CD1c-positive myeloid dendritic cell (primary cell): ENCODE measurements around the gene INSYN1.
"Not testable (repeated sequence)": the region's sequence is repeated elsewhere in the genome, so short reads cannot be mapped to it uniquely, and the experiment has no call there.

Experiments
- DNase-seq: peaks from one replicate; pipeline ENCODE4 v3.0.0-alpha.2; 2016; ENCODE audit errors: extremely low spot score

The INSYN1 gene, protein sequence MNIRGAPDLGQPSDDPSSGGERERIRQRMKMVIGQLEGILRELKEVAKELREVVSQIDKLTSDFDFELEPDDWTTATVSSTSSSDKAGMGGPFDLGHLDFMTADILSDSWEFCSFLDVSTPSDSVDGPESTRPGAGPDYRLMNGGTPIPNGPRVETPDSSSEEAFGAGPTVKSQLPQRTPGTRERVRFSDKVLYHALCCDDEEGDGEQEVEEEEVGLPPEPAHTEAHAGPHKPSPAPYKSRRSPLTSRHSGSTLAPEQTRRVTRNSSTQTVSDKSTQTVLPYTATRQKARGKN

DNA sequence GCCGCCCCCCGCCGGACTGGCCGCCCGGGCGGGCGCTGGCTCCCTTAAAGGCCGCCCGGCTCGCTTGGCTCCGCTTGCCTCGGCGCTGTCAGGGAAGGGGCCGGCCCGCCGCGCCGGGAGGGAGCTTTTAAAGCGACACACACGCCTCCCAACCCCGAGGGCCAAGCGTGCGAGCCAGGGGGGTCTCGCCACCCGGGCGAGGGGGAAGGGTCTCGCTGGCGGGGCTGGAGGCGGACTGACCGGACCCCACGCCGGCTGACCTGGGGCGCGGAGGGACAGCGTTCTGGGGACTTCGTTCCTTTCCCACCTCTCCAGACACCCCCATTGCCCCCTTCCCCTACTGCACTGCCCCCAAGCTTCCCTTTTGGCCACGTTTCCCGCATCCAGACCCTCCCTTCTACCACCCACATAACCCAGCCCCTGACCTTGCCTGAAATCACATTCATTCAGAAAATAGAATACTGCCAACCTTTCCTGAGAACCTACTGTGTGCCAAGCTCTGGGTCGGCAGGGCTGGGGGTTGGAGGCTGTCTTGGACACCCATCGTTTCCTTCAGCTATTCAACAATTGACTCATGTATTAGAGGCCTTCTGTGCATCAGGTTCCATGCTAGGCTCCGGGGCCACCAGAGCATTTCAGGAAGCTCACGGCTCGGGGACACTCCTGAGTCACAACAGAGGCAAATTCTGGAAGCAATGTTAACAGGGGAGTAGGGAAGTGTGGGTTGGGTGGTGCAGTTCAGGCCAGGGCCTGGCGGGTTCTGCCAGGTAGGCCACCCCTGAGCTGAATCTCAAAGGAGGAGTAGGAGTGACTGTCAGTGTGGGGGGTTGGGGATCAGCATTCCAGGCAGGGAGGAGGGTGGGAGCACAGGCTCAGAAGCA, at the start of gene INSYN1:
Gene INSYN1 (minus strand): TSS at position 102 of the 881 bp plus-strand sequence. CDS start 2,221 bp downstream, outside the sequence.
- DNase-seq = peak; percentile 7

DNA sequence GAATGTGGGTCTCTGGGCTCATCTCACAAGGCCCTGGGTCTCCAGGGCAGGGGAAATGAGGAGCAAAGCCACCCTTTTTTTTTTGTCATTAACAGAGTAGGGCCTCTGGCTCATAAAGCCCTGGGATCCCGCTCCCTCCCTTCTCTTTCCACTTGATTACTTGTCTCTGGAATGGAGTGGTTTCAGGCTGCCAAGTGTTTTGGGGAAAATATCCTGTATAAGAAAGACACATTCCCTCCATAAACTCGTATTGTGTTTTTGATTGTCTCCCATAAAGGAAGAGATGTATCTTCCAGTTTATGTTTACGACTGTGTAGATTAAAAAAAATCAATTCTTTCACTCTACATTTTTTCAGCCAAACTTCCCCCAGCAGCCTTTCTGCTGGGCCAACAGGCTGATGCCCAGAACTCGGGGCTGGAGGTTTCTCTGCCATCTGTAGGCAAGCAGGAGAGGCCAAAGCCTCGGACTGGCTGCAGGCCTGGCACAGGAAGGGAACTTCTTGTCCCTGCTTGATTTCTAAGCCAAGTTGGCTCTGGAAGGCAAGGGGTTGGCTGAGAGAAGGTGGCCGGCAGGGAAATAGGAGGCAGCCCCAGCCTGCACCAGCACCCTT, 49.4 kb upstream of the INSYN1 start:
- DNase-seq = no peak

DNA sequence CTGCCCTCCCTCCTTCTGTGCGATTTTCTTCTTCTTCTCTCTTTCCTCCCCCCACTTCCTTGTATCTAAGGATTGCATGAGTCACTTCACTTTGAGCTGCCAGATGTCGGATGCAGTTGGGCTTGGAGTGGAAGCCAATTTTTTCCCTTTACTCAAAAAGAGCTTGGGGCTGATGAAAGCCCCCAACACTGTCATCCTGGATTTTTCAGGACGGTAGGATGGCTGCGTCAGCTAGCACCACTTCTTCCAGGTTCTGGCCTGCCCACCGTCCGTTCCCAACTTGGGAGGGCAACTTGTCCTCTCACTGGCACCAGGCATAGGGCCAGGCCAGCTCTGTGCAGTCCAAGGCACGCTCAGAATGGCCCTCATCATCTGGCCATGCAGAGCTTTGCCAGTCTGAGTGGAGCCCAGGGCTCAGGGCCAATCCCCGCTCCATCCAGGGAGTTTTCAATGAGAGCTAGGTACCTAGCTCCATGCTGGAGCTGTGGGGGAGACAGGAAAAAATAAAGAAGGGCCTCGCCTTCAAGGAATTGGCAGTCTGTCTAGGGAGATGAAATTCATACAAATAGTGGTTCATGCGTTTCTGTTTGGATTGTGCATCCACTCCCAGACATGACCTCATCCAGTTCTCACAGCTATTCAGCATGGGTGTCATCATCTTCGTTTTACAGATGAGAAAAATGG, 47.7 kb upstream of the INSYN1 start:
- DNase-seq = no peak

DNA sequence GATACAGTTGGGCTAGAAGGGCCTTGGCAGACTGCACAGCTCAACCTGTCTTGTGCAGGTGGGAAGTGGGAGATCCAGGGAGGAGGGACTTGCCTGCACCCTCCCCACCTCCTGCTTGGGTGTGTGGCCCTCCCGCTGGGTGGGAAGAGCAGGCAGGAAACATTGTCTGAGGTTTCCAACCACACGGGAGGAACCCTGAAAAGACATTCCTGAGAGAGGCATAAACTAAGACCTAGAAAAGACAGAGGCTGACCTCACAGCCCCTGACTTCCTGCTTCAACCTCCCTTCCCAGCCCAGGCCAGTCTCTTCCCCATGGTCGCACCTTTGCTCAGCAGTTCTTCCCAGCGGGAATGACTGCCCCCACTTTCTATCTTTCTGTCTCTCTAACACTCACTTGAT, 46.3 kb upstream of the INSYN1 start:
- no peak for DNase-seq

DNA sequence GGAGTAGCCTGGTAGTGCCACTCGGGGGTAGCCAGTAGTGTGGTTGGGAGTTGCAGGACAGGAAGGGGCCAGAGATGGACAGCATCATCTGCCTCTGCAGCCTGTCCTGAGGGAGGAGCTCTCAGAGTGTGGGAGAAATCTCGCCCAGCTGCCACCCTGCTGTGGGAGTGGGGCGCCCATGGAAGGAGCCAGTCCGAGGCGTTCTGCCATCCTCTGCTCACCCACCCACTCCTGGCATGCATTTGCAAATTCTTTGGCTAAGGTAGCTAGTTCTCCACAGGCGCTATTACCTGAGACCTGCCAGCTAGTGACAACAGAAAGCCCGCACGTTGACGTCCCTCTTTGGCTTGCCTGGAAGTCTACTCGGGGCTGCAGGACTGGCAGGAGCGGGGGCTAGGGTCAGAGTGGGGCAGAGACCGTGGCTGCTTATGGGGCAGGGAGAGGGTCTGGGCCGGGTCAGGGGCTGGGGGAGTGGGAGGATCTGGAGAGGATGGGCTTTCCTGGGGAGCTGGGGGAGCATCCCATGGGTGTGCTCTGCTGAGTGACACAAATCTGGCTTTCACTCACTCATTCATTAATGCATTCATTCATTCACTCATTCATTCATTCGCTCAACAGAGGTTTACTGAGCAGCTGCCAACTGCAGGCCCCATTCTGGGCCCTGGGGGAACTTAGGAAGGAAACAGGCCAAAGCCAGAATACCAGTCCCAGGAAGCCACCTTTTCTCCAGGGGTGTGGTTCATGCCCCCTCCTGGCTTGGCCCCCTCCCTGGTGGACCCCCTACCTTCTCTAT, 44.4 kb upstream of the INSYN1 start:
- no peak for DNase-seq

DNA sequence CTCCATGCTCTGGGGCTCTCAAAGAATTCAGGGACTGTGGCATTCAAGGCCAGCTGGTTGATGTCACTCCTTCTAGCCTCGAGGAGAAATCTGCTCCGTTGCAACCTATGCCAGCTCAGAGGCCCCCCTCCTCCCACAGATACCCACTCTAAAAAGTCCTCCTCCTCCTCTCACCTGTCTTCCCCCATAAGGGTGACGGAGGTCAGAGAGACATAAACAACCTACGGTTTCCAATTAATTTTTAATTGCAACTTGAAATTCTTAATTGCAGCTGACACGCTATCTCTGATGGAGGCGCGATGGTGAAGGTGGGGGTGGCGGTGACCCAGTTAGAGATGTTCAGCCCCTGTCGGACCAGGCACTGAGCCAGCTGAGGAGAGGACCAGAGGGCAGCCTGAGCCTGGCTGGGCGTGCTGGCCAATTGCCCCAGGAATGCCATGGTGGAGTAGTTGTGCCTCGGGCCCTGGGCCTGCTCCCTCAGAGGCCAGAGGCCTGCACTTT, 43.2 kb upstream of the INSYN1 start:
- DNase-seq = no peak

DNA sequence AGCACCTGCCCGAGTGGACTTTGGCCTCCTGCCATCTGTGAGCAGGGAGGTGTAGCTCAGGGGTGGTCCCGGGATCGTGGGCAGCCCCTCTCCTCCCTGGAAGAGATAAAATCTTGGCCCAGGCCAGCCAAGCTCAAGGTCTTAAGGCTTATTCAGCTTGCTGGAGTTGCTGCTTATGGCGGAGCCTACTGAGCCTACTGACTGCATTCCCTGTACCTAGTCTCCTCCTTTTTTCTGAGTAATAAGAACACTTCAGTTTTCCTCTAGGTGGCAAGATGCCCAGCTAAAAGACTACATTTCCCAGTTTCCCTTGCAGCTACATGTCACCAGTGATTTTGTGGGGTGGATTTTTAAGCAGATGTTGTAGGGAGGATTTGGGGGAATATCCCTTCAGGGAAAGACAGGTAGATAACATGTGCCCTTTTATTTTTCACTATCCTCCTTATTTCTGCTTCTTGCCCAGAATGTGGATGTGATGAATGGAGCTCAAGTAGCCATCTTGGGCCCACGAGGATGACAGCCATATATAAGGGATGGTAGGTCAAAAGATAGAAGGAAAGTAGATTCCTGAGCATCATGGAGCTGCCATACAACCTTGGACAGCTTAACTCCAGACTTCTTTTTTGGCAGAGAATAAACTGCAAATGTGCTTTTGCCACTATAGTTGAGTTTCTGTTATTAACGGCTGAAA, 41.4 kb upstream of the INSYN1 start:
- no peak for DNase-seq

DNA sequence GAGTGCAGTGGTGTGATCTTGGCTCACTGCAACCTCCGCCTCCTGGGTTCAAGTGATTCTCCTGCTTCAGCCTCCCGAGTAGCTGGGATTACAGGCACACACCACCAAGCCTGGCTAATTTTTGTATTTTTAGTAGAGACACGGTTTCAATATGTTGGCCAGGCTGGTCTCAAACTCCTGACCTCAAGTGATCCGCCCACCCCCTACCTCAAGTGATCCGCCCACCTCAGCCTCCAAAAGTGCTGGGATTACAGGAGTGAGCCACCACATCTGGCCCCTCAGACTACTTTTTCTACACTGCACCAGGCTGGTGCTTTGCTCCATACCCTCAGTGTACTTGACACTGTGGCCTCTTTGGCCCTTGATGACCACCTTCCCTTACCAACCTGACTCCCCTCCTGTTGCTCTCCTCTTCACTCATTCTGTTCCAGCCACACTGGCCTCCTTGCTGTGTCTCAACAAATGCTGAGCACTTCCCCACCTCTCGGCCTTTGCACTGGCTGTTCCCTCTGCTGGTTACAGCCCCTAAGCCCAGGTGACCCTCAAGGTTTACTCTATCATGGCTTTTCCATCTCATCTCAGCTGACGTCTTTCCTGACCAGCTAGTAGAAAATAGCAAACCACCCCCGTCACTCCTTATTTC, 39.9 kb upstream of the INSYN1 start:
- not testable (repeated sequence) for DNase-seq

DNA sequence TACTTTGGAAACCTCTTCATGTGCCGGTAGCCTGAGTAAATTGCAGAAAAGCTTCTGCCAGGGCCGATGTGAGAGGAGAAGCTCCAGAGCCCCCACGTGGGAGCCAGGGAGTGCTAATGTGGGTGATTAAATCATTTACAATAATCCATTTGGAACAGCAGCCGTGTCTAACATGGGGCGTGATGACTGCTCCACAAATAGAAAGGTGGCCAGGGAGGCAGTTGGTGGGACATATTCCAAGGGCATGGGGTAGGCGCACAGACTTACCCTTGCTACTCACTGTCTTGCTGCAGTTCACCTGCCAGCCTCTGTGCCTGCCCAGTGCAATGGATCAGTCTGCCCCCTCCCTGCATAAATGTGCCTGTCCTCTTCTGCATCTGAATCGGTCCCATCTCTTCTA, 39.3 kb upstream of the INSYN1 start:
- no peak for DNase-seq

DNA sequence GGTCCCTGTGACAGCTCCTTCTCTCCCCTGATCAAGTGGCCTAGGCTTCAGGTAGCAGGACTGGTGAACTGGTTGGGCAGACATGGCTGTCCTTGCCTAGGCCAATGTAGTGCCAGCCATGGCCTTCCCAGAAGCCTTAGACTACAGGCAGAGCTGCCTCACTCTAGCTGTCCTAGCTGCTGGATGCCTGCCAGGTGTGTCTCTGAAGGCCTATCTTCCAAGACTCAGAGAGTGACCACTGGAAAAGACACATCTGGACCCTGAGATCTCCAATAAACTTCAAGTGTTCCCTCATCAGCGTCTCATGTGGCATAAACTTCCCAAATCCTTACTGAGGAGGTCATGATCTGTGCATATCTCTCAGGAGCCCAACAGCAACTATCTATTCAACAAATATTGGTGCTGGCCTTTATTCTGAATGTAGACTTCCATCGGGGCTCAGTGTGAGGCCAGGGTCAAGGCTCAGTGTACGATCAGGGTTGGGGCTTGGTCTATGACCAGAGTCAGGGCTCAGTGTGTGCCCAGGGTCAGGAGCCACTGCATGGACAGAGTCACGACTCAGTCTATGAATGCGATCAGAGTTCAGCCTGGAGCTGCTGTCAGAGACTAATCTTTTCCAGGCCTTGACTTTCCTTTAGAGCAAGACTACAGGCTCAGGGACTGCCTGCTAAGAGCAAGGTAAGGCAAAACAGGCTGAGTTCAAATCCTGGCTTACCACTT, 36.5 kb upstream of the INSYN1 start:
- no peak for DNase-seq

DNA sequence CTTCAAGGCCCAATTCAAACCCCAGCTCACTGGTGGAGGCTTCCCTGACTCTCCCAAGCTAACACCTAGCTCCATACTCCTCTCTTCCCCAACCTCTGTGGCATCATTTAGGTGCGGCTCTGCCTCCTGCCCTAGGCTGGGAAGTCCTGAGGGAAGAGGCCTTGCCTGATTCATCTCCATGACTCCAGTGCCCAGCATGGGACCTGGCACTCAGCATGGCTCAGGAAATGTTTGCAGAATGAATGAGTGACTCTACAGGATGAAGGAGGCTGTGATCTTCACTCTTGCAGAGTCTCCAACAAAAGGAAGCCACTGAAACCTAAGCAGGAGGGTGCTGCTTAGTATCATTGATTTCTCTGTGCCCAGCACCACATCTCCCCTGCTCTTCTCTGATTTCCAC, 34.5 kb upstream of the INSYN1 start:
- no peak for DNase-seq

DNA sequence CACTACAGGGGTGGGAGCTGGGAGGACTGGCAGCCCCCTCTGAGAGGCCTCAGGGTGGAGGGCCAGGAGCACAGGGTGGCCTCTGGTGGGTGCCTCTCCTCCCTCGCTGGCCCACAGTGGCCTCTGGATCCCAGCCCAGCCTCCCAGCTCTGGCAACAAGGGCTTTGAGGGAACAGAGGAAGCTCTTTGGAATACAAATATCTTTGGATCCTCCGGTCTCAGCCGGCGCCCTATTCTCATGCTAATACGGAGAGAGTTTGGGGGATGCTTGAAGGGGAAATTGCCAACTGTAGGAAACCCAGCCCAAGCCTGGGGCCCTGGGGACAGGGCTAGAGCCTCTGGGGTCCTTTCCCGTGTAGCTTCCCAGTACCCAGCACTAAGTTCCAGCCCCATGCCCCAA, 33.4 kb upstream of the INSYN1 start:
- DNase-seq = no peak

DNA sequence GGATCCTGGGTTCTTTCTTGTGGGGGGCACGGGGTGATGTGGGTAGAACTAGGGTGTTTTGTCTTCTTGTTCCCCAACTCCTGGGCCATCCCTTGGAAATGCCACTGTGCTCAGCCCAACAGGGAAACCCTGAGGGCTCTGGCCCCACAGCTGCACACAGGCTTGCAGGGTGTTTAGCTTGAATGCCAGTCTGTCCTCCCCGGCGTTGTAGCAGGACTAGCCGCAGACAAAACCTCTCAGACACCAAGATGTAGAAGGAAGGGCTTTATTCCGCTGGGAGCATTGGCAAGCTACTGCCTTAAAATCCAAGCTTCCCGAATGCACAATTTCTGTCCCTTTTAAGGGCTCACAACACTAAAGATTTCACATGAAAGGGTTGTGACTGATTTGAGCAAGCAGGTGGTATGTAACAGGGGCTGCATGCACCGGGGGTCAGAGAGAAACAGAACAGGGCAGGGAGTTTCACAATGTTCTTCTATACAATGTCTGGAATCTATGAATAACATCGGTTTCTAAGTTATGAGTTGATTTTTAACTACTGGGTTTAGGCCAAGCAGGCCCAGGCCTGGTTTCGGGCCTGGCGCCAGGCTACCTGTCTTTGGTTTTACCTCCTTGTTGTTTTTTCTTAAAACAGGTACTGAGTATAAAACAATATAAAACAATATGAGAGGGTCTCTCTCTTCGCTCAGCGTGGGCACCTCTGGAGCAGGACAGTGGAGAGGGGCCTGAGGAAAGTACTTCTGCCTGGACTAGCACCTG, 32.3 kb upstream of the INSYN1 start:
- DNase-seq = not testable (repeated sequence)

DNA sequence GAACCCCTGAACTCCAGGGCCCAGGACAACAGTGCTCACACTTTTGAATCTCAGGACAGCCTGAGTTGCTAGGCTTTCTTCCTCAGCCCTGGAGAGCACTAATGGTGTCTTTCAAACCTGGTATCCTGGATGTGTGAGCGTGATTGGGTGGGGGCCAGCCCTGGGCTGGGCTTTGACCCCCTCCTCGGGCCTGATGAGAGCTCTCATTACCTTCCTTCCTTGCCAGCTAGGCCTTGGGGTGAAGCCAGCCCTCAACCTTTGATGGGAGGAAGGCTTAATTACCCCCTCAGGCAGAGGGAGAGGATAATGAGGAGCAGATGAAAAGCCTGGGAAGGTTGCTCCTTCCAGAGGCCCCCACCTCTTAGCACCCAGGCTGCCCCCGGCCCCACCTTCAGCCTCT, 31.1 kb upstream of the INSYN1 start:
- DNase-seq = no peak

DNA sequence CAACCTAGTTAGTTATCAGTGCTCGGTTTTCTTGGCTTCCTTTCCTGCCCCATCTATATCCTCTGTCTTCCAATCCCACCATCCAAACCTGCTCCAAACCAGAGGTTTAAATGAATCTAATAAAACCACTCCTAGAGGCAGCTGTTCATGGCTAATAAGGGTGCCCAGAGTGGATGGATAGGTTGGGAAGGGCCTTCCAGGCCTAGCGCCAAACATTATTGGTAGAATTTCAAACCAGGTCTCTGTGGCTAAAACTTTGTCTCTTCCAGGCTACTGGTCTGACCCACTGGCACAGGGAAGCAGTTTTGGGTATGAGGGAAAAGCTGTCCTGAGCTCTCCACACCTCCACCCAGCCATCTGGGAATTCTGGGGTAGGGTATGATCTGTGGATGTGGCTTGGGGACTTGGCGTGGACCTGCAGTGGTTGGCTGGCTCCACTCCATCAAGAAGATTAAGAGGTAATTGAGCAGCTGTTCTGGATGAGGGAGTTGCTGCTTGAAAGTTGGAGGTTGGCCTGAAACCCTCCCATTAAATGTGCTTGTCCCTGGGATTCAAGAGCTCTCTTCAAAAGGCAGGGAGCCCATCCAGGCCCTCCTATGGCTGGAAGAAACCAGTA, 29.3 kb upstream of the INSYN1 start:
- no peak for DNase-seq

DNA sequence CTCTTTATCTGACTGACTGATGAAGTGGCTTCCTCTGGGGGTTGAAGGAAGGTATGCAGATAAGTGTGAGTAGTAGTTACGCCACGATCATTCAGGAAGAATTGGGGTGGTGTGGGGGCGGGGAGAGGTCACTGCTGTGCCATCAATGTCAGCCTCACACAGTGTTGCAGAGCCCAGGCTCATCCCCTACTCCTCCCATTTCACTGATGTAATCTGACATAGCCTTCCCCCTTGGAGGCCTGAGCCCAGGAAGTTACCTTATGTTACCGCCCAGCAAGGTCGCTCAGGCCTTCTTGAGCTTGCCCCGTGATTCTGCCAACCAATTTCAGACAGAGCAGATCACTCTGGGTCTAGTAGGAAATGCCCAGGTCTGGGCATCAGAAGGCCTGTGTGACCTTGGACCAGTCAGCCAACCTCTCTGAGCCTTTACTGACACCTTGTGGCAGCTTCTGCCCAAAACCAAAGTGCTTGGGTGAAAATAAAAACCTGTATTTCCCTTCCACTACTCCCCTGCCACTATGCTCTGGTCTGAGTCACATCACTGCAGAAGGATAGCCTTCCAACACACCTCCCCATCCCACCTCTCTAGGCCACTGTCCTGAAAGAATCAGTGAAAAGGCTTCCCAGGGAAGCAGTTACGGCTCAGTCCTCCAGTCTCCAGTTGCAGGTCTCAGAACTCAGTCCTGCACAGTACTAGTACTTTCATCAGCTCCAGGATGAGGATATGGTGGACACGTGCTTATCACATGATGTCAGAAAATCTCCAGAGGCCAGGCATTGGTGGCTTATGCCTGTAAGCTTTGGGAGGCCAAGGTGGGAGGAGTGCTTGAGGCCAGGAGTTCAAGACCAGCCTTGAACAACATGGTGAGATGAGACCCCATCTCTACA, 28.1 kb upstream of the INSYN1 start:
- peak; percentile 5 for DNase-seq

DNA sequence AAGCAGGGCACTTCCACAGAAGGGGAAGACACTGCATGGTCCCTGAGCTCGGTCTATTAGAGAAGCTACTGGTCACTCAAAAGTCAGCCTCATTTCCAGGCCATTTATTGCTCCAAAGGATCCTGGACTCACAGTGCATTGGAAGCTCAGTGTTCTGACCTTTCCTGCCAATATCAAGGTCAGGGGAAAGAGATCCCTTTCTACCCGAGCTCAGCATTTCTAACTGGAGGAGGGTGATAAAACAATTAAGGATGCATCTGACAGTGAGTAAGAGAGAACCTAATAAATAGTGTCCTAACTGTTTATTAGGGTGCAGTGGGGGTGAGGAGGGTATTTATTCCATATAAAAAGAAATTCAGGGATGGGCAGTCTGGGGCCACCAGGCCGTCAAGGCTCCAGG, 26.8 kb upstream of the INSYN1 start:
- DNase-seq = no peak
